Activated CD4-positive, alpha-beta T cell treated with anti-CD3 and anti-CD28 coated beads for 48 hours (primary cell): ENCODE results near the gene HLA-G.

Experiments used
- DNase-seq: peaks from one replicate; pipeline ENCODE4 v3.0.0-alpha.2; 2020

Gene HLA-G

GRCh38 chr6:29824144-29824543 lies 3.5 kb upstream of the HLA-G start:
- no peak for DNase-seq

GRCh38 chr6:29825848-29826247 lies 1.8 kb upstream of the HLA-G start:
- no peak for DNase-seq

GRCh38 chr6:29826271-29826670 lies 1.4 kb upstream of the HLA-G start:
- no peak for DNase-seq

GRCh38 chr6:29828471-29828797 lies 809 bp downstream of the HLA-G start:
- peak; percentile 45 for DNase-seq

- no peak for DNase-seq
These were observed 2.1 kb downstream of the HLA-G start for GRCh38 chr6:29829766-29830165.

- DNase-seq, result no peak
These were observed 2.8 kb downstream of the HLA-G start for GRCh38 chr6:29830409-29830808.

- DNase-seq, result no peak
These were observed 4.2 kb downstream of the HLA-G start for GRCh38 chr6:29831776-29832175.

GRCh38 chr6:29834564-29835436 lies 7.2 kb downstream of the HLA-G start:
- DNase-seq, result peak; percentile 68

- DNase-seq, result no peak
These were observed 12.3 kb downstream of the HLA-G start for GRCh38 chr6:29839917-29840316.

GRCh38 chr6:29841030-29841429 lies 13.4 kb downstream of the HLA-G start:
- DNase-seq, result no peak

GRCh38 chr6:29845405-29846006 lies 17.9 kb downstream of the HLA-G start:
- DNase-seq, result peak; percentile 65

- peak; percentile 89 for DNase-seq
These were observed 20.4 kb downstream of the HLA-G start for GRCh38 chr6:29847871-29848630.

GRCh38 chr6:29850011-29850553 lies 22.5 kb downstream of the HLA-G start:
- DNase-seq, result peak; percentile 35

- DNase-seq, result no peak
These were observed 23.6 kb downstream of the HLA-G start for GRCh38 chr6:29851190-29851589.

- no peak for DNase-seq
These were observed 25.6 kb downstream of the HLA-G start for GRCh38 chr6:29853245-29853644.

GRCh38 chr6:29858006-29858405 lies 30.4 kb downstream of the HLA-G start:
- no peak for DNase-seq

GRCh38 chr6:29861521-29862255 lies 34.1 kb downstream of the HLA-G start:
- no peak for DNase-seq

- no peak for DNase-seq
These were observed 36.6 kb downstream of the HLA-G start for GRCh38 chr6:29864037-29864810.

- no peak for DNase-seq
These were observed 38.0 kb downstream of the HLA-G start for GRCh38 chr6:29865631-29866030.

GRCh38 chr6:29870104-29870503 lies 42.5 kb downstream of the HLA-G start:
- no peak for DNase-seq

GRCh38 chr6:29872791-29873190 lies 45.2 kb downstream of the HLA-G start:
- no peak for DNase-seq

- no peak for DNase-seq
These were observed 47.6 kb downstream of the HLA-G start for GRCh38 chr6:29875257-29875656.
